Motor neuron (in vitro differentiated cells): ENCODE data around the gene TH. TPM values are rescaled to one million over a fixed set of nuclear protein-coding genes. Genes with fewer than 3 reads are reported as not detected.

Experiments used
- ATAC-seq, 8 experiments: fragments of 200-7000 bp; cut with Tn5 transposase; replicated peaks in 6 of 8; 2 replicates each; pipeline ENCODE4 v1.8.0; 2021; ENCODE audit warnings: mild to moderate bottlenecking in 8 of 8, moderate library complexity in 8 of 8
- H3K27ac ChIP-seq, 2 donors: fragments of 250-450 bp; sonication (Bioruptor Pico); 2 replicates each; pipeline ENCODE4 v1.9.0; 2021; ENCODE audit warnings: antibody characterized with exemption in 2 of 2, mild to moderate bottlenecking in 2 of 2, moderate library complexity in 1 of 2
- H3K4me1 ChIP-seq, 2 donors: fragments of 250-450 bp; sonication (Bioruptor Pico); replicated peaks in 1 of 2; 2 replicates each; pipeline ENCODE4 v1.6.1; 2021; ENCODE audit warnings: antibody characterized with exemption in 2 of 2, mild to moderate bottlenecking in 2 of 2, moderate library complexity in 1 of 2
- H3K4me3 ChIP-seq, 5 donors: fragments of 250-450 bp; sonication (Bioruptor Pico); 2 replicates each; pipeline ENCODE4 v1.9.0; 2021; ENCODE audit warnings: antibody characterized with exemption in 5 of 5, mild to moderate bottlenecking in 5 of 5, moderate library complexity in 4 of 5
- WGBS, 10 experiments: fragments of 450-650 bp; shearing (Covaris generic); methylation state at CpG; one replicate each; pipeline ENCODE4 v1.0.0; 2022; 5-methylcytosine and 5-hydroxymethylcytosine counted together
- in situ Hi-C, 9 experiments: fragments of 400-800 bp; cut with MboI; loops; one replicate each; pipeline ENCODE4 v1.15.0; 2021; ENCODE audit warnings: low sequenced_read_pairs in 9 of 9, low pct_unique_long_range_greater_than_20kb in 2 of 9; ENCODE audit not compliant: unreplicated experiment in 9 of 9
- total RNA-seq, 8 experiments: library from RNA; unstranded; fragments of 300-600 nt; gene quantifications; 2 replicates each; pipeline versions ENCODE4 v1.2.3 to v1.2.4, GENCODE V29; 2022

TH gene
- total RNA-seq: 1 to 10 TPM in 2 of 8 experiments, under 1 TPM in 5, not detected in 1; 0.50 to 2.2 (median 0.60) TPM

DNA sequence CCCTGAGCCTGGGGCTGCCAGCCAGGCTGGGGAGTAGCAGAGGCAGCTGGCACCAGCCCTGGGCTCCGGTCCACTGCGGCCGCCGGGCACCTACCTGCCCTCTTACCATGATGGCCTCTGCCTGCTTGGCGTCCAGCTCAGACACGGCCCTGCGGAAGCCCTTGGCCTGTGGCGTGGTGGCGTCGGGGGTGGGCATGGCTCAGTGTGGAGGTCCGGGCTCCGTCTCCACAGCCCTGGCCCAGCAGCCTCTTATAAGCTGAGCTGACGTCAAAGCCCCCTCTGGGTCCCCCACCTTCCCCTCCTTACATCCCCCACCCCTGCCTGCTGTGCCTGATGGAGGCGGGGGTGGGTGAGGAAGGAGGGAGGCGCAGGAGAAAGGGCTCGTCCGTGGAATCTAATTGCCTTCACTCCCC is at the start of gene TH:
TSS of gene TH (minus strand) at position 225 of the 413 bp plus-strand sequence. CDS start at position 196, 29 bp downstream.
- 66 to 100% (median 100%) methylated on average over 1 to 3 of the region's 17 CpGs; no CpG with 5 or more reads in 7 of the 10 experiments for WGBS, 10 experiments
- in situ Hi-C loops: loop anchor here in 5 of 9 experiments (25.0 kb wide), 4 partner anchors 284 to 534 kb away; partner anchors contain the start of genes KRTAP5-5 (in 1 of the 5), KRTAP5-6 (in 1 of the 5) and PRR33 (in 1 of the 5)
- H3K4me1 ChIP-seq: peaks cover 20 to 46% of the 10 kb centered on the region in 2 donors
- H3K27ac ChIP-seq: no peak within 1 kb of the TSS
- peak in 5 of 8 experiments; percentile 54 to 75 (median 68) for ATAC-seq
- H3K4me3 ChIP-seq: no peak within 1 kb of the TSS

DNA sequence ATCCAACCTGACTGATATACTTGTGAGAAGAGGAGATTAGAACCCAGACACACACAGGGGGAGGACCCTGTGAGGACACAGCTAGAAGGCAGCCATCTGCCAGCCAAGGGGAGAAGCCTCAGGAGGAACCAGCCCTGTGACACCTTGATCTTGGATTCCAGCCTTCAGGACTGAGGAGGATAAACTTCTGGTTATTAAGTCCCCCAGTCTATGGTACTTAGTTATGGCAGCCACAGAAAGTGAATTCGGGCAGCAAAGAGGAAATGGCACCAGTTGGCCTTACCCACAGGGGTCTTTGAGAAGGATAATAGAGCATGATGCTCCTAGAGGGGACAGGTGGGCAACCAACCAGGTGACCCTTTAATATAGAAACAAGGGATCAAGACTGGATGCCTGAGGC is 49.4 kb upstream of the TH start:
- 0 to 100% (median 27%) methylated on average over 1 of the region's 1 CpG; no CpG with 5 or more reads in 4 of the 10 experiments for WGBS, 10 experiments
- Histone ChIP-seq H3K27ac (no peak overlapping the region), H3K4me3 (no peak overlapping the region), H3K4me1 (no peaks in the 10 kb centered on the region)
- in situ Hi-C loops: loop anchor here in 2 of 9 experiments (25.0 kb wide), 2 partner anchors 191 to 291 kb away; partner anchors contain the start of gene TSSC4 (in 1 of the 2)
- no peak for ATAC-seq

DNA sequence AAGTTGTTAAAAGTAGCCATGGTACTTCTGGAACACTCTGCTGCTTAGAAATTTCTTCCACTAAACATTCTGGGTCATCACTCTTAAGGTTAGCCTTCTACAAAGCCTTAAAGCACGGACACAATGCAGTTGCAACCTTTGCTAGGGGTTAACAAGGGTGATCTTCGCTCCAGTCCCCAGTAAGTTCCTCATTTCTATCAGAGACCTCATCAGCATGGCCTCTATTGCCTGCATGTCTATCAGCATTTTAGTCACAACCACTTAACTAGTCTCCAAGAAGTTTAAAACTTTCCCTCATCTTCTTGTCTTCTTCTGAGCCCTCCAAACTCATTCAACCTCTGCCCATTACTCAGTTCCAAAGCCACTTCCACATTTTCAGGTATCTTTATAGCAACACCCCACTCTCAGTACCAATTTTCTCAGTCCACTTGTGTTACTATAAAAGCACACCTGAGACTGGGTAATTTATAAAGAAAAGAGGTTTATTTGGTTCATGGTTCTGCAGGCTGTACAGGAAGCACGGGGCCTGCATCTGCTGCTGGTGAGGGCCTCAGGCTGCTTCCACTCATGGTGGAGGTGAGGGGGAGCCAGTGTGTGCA is 48.7 kb upstream of the TH start:
- Histone ChIP-seq H3K27ac (no peak overlapping the region), H3K4me1 (no peaks in the 10 kb centered on the region), H3K4me3 (no peak overlapping the region)
- in situ Hi-C loops: loop anchor here in 2 of 9 experiments (25.0 kb wide), 2 partner anchors 192 to 292 kb away; partner anchors contain the start of gene TSSC4 (in 1 of the 2)
- ATAC-seq: no peak
- 0 to 60% (median 20%) methylated on average over 2 to 3 of the region's 3 CpGs; no CpG with 5 or more reads in 3 of the 10 experiments for WGBS, 10 experiments

DNA sequence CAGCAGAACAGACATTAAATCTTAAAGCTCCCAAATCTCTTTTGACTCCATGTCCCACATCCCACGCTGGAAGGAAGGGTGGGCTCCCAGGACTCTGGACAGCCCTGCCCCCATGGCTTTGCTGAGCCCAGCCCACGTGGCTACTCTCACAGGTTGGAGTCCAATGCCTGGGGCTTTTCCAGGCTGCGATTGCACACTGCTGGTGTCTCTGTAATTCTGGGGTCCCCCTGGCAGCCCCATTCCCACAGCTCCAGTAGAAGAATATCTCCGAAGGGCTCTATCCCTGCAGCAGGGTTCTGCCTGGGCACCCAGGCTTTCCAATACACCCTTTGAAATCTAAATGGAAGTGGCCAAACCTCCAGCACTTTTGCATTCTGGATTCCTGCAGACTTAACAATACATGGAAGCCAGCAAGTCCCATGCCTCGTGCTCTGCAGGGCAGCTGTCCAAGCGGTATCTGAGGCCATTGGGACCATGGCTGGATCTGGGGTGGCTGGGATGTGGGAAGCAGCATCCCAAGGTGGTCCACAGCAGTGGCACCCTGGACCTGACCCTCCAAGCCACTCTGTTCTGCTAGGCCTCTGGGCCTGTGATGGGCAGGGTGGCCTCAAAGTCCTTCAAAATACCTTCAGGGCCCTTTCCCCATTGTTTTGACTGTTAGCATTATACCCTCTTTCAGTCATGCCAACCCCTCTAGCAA is 47.9 kb upstream of the TH start:
- no peak overlapping the region for H3K4me3 ChIP-seq
- in situ Hi-C loops: loop anchor here in 2 of 9 experiments (25.0 kb wide), 2 partner anchors 193 to 293 kb away; partner anchors contain the start of gene TSSC4 (in 1 of the 2)
- no peaks in the 10 kb centered on the region for H3K4me1 ChIP-seq
- 0 to 100% (median 80%) methylated on average over 1 to 5 of the region's 6 CpGs; no CpG with 5 or more reads in 3 of the 10 experiments for WGBS, 10 experiments
- no peak for ATAC-seq
- no peak overlapping the region for H3K27ac ChIP-seq

DNA sequence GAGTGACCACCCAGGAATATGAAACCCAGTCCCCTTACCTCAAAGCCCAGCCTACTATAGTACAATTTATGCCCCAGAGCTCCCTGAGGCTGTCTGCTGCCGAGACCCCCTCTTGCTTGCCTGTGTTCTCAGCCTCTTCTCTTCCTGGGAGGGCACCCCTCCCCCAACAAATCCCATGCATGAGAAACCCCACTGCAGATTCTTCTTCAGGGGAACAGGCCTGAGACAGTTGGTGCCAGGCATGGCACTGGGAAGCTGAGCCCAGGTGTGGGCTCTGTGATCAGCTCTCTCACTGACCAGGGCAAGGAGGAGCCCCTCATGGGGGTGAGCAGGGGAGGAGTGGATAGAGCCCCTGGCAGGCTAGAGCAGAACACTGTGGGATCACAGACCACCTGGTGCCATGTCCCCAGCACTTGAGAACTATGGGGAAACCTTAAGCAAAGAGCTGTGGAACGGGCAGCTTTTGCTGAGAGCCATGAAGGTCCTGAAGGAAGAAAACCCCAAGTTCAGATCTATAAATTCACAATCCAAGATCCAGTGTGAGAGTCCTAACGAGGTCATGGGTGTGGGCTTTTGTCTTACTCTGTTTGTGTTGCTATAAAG is 46.5 kb upstream of the TH start:
- H3K4me3 ChIP-seq: no peak overlapping the region
- ATAC-seq: no peak
- in situ Hi-C loops: loop anchor here in 2 of 9 experiments (25.0 kb wide), 2 partner anchors 194 to 294 kb away; partner anchors contain the start of gene TSSC4 (in 1 of the 2)
- 0 to 80% (median 49%) methylated on average over 1 to 2 of the region's 3 CpGs; no CpG with 5 or more reads in 4 of the 10 experiments for WGBS, 10 experiments
- H3K4me1 ChIP-seq: peaks cover 6 to 8% of the 10 kb centered on the region in 2 donors
- H3K27ac ChIP-seq: no peak overlapping the region

DNA sequence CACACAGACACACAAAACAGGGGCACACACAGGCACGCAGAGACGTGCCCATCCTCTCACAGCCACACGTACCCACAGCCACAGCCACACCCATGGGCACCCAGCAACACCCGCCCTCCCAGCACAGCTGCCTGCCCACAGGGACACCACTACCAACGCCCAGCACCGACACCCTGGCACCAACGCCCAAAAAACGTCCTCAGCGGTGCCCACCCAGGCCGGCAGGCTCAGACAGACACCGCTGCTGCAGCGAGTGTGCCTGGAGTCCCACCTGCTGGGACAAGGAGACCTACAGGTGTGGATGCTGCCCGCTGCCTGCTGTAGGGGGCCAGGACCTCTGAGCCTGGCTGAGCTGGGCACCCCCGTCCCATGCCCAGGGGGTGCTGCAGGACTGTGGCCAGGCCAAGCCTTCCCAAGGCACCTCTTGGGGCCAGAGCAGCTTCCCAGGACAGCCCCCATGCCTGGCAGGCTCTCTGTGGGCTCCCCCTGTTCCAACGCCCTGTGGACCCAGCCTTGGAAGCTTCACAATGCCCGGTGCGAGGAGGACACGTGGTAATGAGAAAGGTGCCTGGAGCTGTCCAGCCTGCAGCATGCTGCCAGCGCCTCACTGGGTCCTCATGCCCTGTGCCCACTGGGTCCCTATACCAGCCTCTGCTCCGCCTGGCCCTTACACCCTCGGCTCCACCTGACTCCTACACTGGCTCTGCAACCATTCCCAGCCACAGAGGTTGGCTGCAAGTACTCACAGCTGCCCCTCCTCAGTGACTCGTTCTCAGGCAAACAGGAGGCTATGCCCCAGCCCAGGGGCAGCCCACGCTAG is 45.8 kb upstream of the TH start:
- WGBS, 10 experiments: 20 to 90% (median 60%) methylated on average over 1 to 4 of the region's 23 CpGs; no CpG with 5 or more reads in 5 of the 10 experiments
- peaks cover 13% of the 10 kb centered on the region in 2 donors for H3K4me1 ChIP-seq
- no peak overlapping the region for H3K4me3 ChIP-seq
- no peak overlapping the region for H3K27ac ChIP-seq
- in situ Hi-C loops: loop anchor here in 2 of 9 experiments (25.0 kb wide), 2 partner anchors 195 to 295 kb away; partner anchors contain the start of gene TSSC4 (in 1 of the 2)
- no peak for ATAC-seq

DNA sequence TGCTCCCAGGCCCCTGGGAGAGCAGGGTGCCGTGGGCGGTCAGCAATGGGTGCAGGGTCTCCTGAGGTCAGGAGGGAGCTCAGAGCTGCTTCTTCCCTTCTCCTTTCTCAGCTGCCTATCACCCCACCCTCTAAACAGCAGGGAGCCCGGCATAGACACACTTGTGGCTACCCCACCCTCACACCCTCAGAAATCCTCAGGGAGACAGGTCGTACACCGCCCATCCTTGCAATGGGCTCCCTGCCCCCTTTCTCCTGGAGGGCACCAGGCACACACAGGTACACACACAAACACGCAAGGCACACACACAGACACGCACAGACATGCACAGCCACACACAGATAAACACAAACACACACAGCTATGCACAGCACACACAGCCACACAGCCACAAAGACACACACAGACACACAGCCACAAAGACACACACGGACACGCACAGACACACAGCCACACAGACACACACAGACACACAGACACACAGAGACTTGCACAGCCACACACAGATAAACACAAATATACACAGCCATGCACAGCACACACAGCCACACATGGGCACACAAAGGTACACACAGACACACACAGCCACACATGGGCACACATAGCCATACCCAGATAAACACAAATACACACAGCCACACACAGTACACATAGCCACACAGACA is 44.9 kb upstream of the TH start:
- no peak overlapping the region for H3K4me3 ChIP-seq
- H3K4me1 ChIP-seq: peaks cover 13 to 14% of the 10 kb centered on the region in 2 donors
- in situ Hi-C loops: loop anchor here in 2 of 9 experiments (25.0 kb wide), 2 partner anchors 196 to 296 kb away; partner anchors contain the start of gene TSSC4 (in 1 of the 2)
- ATAC-seq: no peak
- no peak overlapping the region for H3K27ac ChIP-seq
- WGBS, 10 experiments: 0 to 100% (median 77%) methylated on average over 1 to 6 of the region's 9 CpGs; no CpG with 5 or more reads in 4 of the 10 experiments

DNA sequence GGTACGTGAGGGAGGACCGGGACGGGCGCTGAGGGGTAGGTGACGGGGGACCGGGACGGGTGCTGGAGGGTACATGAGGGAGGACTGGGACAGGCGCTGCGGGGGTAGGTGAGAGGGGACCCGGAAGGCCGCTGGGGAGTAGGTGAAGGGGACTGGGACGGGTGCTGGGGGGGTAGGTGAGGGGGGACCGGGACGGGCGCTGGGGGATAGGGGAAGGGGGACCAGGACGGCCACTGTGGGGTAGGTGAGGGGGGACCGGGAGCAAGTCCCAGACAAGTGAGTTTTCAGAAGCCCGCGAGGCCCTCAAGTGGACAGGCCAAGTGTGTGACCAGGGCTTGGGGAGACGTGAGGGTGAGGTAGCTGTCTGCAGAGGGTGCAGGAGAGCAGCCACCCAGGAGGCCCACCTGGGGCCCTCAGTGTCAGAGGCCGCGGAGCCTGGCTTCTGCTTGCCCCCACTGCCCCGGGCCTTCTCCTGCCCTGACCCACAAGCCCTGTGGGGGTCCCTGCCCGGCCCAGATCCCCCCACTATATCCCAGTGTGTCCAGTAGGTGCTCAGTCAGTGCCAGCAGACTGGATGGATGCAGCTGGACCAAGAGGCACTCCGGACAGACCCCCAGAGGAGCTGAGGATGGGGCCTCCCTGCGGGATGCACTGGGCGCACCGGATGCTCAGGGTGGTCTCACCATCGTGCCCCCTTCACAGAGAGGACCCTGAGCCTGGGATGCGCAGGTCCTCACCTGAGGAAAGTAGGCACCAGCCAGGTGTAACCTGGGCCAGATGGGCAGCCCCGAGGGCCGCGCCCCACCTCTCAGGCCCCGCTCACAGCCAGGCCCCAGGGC is 44.2 kb upstream of the TH start:
- no peak overlapping the region for H3K27ac ChIP-seq
- no peak overlapping the region for H3K4me3 ChIP-seq
- peaks cover 17 to 21% of the 10 kb centered on the region in 2 donors for H3K4me1 ChIP-seq
- no peak for ATAC-seq
- WGBS, 10 experiments: 80% methylated on average over 1 of the region's 34 CpGs; no CpG with 5 or more reads in 9 of the 10 experiments
- in situ Hi-C loops: loop anchor here in 2 of 9 experiments (25.0 kb wide), 2 partner anchors 197 to 297 kb away; partner anchors contain the start of gene TSSC4 (in 1 of the 2)

DNA sequence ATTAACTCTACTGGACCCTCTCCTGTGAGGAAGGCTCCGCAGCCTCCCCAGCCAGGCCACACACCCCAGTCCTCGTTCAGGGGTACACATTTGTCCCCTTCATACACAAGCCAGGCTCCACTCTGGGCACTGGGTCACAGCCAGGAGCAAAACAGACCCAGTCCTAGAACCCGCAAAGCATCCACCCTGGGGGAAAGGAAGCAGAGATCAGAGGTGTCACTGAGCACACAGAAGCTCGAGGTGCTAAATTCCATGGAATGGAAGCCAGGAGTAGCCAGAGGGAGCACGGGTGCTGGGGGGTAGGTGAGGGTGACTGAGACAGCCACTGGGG is 43.6 kb upstream of the TH start:
- ATAC-seq: no peak
- WGBS, 10 experiments: 80 to 95% (median 84%) methylated on average over 1 to 4 of the region's 5 CpGs; no CpG with 5 or more reads in 7 of the 10 experiments
- H3K4me1 ChIP-seq: peaks cover 18 to 26% of the 10 kb centered on the region in 2 donors
- H3K4me3 ChIP-seq: no peak overlapping the region
- H3K27ac ChIP-seq: no peak overlapping the region
- in situ Hi-C loops: loop anchor here in 2 of 9 experiments (25.0 kb wide), 2 partner anchors 197 to 297 kb away; partner anchors contain the start of gene TSSC4 (in 1 of the 2)

DNA sequence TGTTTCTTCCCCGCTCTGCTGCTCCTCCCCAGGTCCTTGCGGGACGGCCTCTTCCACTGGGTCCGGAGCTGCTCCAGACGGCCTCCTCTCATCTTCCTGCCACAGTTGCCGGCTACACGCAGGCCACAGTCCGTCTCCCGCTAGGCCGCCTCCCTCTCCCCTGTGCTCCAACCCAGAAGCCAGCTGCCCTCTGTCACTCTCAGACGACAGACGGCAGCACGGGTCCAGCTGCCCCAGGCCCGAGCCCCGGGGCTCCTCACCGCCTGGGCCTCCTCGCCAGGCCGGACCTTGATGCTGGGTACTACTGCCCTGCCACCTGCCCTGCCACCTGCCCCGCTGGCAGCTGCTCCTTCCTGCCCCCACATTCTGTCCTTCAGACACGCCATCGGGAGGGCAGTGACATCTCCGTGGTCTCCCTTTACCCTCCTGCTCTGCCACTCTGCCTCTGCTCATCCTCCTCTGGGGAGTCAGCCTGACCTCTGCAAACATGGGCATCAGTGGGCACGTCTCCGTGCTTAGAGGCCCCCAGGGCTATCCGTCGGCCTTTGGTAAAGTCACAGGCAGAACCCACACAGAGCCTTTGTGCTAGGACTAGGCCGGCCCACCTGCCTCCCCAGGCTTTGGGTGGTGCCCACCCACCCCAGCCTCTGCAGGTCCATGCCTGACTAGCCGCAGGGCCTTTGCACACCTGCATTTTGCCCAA is 43.1 kb upstream of the TH start:
- Histone ChIP-seq H3K27ac (no peak overlapping the region), H3K4me3 (no peak overlapping the region), H3K4me1 (peaks cover 18 to 31% of the 10 kb centered on the region in 2 donors)
- in situ Hi-C loops: loop anchor here in 2 of 9 experiments (25.0 kb wide), 2 partner anchors 198 to 298 kb away; partner anchors contain the start of gene TSSC4 (in 1 of the 2)
- peak in 5 of 8 experiments; percentile 7 to 52 (median 31) for ATAC-seq
- WGBS, 10 experiments: 30 to 86% (median 53%) methylated on average over 1 to 16 of the region's 28 CpGs; no CpG with 5 or more reads in 6 of the 10 experiments
